Ishikawa (cell line): Measurements from ENCODE around the gene C3AR1.
A peak's percentile ranks its signal among the peaks of the same experiment; 100 is the strongest.

Experiments
- CEBPB ChIP-seq: IDR thresholded peaks from 2 replicates; pipeline ENCODE4 v1.6.1; 2012
- CREB1 ChIP-seq: IDR thresholded peaks from 2 replicates; pipeline ENCODE4 v1.6.1; 2012; ENCODE audit warnings: low read depth
- EGR1 ChIP-seq: IDR thresholded peaks from 2 replicates; pipeline ENCODE4 v1.6.1; 2012
- EP300 ChIP-seq: IDR thresholded peaks from 2 replicates; pipeline ENCODE4 v1.6.1; 2012; ENCODE audit warnings: borderline replicate concordance
- FOXM1 ChIP-seq: IDR thresholded peaks from 2 replicates; pipeline ENCODE4 v1.6.1; 2012; ENCODE audit warnings: low read depth, borderline replicate concordance
- MAX ChIP-seq: IDR thresholded peaks from 2 replicates; pipeline ENCODE4 v1.6.1; 2012
- NFIC ChIP-seq: IDR thresholded peaks from 2 replicates; pipeline ENCODE4 v1.6.1; 2012
- RAD21 ChIP-seq: IDR thresholded peaks from 2 replicates; pipeline ENCODE4 v1.6.1; 2012; ENCODE audit warnings: low read depth
- REST ChIP-seq: IDR thresholded peaks from 2 replicates; pipeline ENCODE4 v1.6.1; 2012; ENCODE audit warnings: low read depth, mild to moderate bottlenecking
- TAF1 ChIP-seq: IDR thresholded peaks from 2 replicates; pipeline ENCODE4 v1.6.1; 2012; ENCODE audit warnings: low read depth, mild to moderate bottlenecking
- TCF12 ChIP-seq: IDR thresholded peaks from 2 replicates; pipeline ENCODE4 v1.6.1; 2012; ENCODE audit warnings: low read depth
- TEAD4 ChIP-seq: IDR thresholded peaks from 2 replicates; pipeline ENCODE4 v1.6.1; 2012
- USF1 ChIP-seq: IDR thresholded peaks from 2 replicates; pipeline ENCODE4 v1.6.1; 2012
- YY1 ChIP-seq: IDR thresholded peaks from 2 replicates; pipeline ENCODE4 v1.6.1; 2012; ENCODE audit warnings: low read depth
- ZBTB7A ChIP-seq: IDR thresholded peaks from 2 replicates; pipeline ENCODE4 v1.6.1; 2012; ENCODE audit warnings: low read depth

C3AR1 gene

GRCh38 chr12:8045952-8046944 lies 19.9 kb downstream of the C3AR1 start:
- TF ChIP-seq RAD21, result peak; percentile 63
- TF ChIP-seq EP300, result no peak
- TF ChIP-seq USF1, result no peak
- no peak for TF ChIP-seq EGR1
- no peak for TF ChIP-seq ZBTB7A
- TF ChIP-seq CEBPB, result no peak

GRCh38 chr12:8040791-8041190 lies 25.4 kb downstream of the C3AR1 start:
- TF ChIP-seq REST, result no peak
- no peak for TF ChIP-seq ZBTB7A
- TF ChIP-seq RAD21, result no peak
- TF ChIP-seq TAF1, result no peak
- TF ChIP-seq CREB1, result no peak
- TF ChIP-seq FOXM1, result no peak
- no peak for TF ChIP-seq EP300
- no peak for TF ChIP-seq CEBPB
- TF ChIP-seq MAX, result no peak
- no peak for TF ChIP-seq EGR1
- no peak for TF ChIP-seq TEAD4
- TF ChIP-seq YY1, result no peak
- no peak for TF ChIP-seq USF1
- TF ChIP-seq NFIC, result no peak
- no peak for TF ChIP-seq TCF12

- no peak for TF ChIP-seq FOXM1
- no peak for TF ChIP-seq CEBPB
- TF ChIP-seq TAF1, result no peak
- TF ChIP-seq EP300, result peak; percentile 61; the same call in 1 of the 2 replicates
- TF ChIP-seq NFIC, result peak; percentile 59
- TF ChIP-seq USF1, result no peak
- peak; percentile 67 for TF ChIP-seq TEAD4
- no peak for TF ChIP-seq RAD21
- TF ChIP-seq EGR1, result peak; percentile 97
- no peak for TF ChIP-seq CREB1
- TF ChIP-seq TCF12, result peak; percentile 55; the same call in 1 of the 2 replicates
- peak; percentile 18; the same call in 1 of the 2 replicates for TF ChIP-seq YY1
- TF ChIP-seq REST, result no peak
- TF ChIP-seq ZBTB7A, result no peak
- peak; percentile 56; the same call in 1 of the 2 replicates for TF ChIP-seq MAX
Observed at GRCh38 chr12:8038659-8039114, 27.5 kb downstream of the C3AR1 start.

GRCh38 chr12:8037947-8038346 lies 28.2 kb downstream of the C3AR1 start:
- TF ChIP-seq USF1 (no peak), FOXM1 (no peak), RAD21 (no peak), REST (no peak), EGR1 (no peak), NFIC (no peak), TEAD4 (no peak), CEBPB (no peak), EP300 (no peak), ZBTB7A (no peak), MAX (no peak), CREB1 (no peak), YY1 (no peak), TCF12 (no peak), TAF1 (no peak)
